NCI-H2227 (cell line): ENCODE measurements around the gene RAD51D.
"Not testable (repeated sequence)": the region's sequence is repeated elsewhere in the genome, so short reads cannot be mapped to it uniquely, and the experiment has no call there.

ENCODE experiments used
- DNase-seq: peaks from one replicate; lab custom pipeline; 2025; ENCODE audit not compliant: unreplicated experiment; lab: John Stamatoyannopoulos, UW

RAD51D gene

DNA sequence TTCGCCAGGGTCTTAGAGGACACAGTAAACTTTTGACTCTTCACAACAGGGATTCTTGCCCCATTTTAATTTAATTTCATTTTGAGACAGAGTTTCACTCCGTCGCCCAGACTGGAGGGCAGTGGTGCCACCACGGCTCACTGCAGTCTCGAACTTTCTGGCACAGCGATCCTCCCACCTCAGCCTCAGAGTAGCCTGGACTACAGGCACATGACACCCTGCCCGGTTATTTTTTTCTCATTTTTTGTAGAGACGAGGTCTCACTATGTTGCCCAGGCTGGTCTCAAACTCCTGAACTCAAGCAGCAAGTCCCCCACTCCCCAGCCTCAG is 22.8 kb upstream of the RAD51D start:
- no peak for DNase-seq

DNA sequence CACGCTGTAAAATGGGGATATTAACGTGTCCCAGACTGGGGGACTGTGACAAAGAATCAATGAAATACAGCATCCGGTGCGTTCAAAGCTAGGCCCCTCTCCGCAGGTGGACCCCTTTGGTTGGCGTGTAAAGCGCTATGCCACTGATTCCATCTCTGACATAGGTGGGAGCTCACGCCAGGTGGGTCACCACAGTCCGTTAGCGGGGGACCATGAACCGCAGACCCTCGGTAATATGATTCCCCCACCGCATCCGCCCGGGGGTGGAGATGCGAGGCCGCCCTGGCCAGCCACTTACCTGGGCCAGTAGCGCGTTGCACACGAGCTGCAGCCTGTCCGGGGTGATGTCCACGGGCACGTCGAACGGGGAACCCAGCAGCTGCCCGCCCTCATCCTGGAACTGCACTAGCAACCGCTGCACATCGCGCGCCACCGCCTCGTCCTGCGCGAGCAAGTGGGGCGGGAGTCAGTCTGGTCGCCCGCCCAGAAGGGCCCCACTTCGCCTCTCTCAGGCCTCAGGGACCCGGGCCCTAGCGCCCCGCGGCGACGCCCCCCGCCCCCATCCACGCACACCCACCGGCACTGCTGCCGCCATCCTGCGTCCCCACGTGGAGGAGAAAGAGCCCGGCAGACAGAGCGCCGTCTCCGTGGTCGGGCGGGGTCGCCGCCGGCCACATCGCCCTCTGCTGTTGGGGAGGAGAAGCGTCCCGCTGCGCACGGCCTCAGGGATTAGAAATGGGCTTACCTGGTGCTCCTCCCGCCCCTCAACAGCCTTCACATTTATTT is 22.2 kb upstream of the RAD51D start, which contains the start of gene NLE1:
Gene NLE1 (minus strand): TSS at position 623 of the 786 bp plus-strand sequence. CDS start 28 bp downstream, at position 595.
- DNase-seq = peak; percentile 83

DNA sequence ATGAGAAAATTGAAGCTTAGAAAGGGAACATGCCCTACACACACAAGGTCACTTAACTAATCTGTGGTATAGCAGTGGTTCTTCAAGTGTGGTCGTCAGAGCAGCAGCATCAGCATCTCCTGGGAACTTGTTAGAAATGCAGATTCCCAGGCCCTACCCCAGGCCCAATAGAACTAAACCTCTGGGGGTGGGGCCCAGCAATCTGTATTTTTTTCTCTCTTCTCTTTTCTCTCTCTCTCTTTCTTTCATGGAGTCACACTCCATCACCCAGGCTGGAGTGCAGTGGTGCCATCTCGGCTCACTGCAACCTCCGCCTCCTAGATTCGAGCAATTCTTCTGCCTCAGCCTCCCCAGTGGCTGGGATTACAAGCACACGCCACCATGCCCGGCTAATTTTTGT is 18.6 kb upstream of the RAD51D start:
- no peak for DNase-seq

DNA sequence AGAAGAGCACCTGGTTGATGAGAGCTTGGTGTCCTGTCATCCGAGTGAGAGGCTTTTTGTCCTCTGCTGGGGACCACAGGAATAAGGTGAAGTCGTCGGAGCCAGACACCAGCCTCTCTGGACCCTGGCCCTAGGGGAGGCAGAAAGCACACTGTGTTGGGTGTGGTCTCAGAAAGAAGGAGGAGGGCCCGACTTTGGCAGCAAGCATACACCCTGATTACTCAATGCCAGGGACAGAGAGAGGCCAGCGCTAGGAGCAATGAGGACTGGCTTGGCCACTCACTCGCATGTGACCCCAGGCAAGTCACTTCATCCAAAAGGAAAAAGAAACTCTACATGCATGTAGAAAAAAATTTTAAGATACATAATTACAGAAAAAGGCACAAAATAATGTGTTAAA is 15.7 kb upstream of the RAD51D start:
- no peak for DNase-seq

DNA sequence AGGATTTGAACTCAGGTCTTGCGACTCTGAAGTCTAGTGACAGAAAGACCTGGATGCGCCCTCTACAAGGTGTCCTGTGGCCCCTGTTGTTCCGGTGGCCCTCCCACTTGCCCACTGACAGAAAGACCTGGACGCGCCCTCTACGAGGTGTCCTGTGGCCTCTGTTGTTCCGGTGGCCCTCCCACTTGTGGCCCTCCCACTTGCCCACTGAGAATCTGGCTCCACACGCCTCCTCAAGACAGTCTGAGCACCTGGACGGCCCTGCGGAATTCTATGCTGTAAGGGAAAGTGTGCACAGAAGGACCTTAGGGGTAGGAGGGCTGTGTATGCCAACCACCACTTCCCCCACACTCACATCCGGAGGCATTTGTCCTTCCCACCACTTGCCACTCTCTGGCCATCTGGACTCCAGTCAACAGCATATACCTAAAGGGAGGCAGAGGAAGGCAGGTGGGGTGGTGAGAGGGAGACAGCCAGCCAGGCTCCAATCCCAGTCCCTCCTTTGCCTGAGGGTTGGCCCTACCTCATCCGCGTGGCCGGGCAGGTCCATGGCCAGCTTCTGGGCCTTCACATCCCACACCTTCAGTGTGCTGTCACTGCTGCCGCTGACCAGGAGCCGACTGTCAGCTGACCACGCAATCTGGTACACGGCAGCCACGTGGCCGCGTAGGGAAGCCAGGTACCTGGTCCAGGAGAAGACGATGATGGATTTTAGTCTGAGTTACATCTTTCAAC is 13.3 kb upstream of the RAD51D start:
- DNase-seq = no peak

DNA sequence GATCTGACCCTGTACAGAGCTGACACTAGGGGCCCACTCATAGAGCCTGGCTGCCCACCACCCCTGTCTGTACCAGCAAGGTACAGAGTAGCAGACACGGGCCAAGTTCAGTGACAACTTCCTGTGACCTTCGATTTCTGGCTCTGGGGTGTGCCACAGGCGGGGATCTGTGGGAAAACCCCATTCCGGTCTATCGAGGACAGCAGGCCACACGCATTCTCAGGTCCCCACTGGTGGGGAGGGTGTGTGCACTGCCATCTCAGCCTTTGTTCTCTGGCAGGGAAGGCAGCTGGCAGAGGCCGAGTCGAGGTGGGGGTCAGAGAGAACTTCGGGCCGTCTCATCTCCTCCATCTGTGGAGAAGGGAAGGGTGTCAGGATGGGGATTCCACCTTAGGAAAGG is 12.4 kb upstream of the RAD51D start:
- no peak for DNase-seq

DNA sequence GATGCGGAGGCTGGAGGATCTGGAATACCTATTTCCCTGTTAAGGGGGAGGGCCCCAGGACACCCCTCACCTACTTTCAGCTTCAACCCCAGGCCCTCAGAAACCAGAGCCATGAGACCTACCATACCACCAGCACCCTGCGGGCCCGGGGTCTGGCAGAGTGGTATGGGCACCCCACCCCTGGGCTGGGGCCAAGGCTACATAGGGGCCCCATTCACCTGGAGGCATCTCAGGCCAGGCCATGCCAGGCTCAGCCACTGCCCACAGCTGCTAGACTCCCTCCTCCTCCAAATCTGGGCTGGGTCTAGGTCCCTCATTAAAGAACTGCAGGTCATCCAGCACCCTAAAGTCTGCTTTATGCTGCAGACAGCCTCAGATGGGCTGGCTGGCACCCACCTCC is 10.7 kb upstream of the RAD51D start:
- DNase-seq = no peak

DNA sequence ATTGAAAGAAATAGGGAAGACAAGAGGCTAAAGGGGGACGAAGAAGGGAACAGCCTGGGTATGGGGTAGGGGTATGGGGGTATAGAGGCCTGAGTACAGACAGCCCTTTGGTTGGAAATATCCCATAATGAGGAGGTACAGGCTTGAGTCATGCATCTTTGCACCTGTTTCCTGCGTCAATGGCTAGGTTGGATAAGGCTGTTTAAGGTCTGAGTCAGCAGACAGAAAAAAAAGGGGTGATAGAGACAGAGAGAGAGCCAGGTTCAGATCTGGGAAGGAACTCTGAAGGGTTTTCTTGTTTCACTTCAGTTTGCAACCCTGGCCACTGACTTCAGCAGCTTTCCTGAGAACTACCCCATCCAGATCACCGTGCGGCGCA is 10.3 kb upstream of the RAD51D start:
- DNase-seq = no peak

DNA sequence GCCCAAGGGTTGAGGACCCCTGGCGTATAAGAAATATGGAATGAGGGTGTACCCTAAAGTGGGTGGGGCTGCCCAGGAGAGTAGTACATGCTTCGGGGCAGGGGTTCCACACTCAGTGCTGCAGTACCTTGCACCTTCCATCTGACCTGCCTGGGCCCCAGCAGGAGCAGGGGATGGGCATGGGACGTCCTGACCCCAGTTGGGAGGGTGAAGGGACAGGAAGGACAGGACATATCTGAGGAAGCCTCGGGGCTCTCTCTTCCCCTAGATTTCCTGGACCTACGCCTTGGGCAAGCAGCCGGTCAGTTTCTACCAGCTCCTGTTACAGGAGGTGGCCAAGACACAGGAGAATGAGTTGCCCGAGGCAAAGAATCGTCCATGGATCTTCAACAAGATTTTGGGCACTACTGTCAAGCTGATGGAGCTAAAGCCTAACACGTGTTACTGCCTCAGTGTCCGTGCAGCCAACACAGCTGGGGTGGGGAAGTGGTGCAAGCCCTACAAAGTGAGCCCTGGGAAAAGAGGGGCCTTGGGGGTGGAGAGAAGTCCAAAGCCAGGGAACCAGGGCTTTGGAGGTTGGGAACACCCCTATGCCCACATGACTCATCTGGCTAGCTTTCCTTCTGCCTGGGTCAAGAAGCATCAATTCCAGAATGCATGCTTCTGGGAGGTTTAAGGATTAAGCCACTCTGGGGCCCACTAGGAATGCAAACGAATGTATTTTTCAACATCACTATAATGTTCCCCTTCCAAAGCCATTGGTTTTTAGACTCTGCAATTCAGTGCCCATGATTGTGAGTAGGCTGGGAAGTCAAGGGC is 9.7 kb upstream of the RAD51D start:
- no peak for DNase-seq

DNA sequence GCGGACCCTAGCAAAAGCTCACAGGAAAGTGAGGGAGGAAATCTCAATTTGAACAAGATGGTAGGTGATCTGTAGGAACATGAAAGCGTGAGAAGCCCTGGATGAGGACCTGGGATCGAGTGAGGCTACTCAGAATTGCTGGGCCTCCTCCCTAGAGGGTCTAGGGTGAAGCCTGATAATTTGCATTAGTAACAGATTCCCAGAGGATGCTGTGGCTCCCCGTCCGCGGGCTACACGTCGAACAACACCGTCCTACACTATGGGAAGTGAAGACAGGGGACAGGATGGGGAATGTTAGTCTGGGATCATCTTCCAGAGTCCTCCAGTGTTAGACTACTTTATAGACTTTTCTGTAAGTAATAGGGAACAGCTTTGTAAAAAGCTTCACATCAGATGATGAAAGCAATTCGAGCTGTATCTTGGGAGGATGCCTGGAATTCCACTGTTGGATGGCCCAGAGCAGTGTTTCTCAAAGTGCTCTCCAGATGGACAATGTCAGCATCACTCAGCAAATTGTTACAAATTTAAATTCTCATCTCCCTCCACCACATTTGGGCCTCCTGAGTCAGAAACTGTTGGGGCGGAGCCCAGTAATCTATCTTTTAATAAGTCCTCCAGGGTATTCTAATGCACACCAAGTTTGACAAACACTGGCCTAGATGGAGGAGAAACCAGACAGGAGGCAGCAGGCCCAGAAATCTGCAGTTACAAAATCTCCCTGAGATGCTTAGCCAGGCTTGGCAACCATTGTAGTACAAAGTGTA is 8.3 kb upstream of the RAD51D start:
- DNase-seq = no peak

DNA sequence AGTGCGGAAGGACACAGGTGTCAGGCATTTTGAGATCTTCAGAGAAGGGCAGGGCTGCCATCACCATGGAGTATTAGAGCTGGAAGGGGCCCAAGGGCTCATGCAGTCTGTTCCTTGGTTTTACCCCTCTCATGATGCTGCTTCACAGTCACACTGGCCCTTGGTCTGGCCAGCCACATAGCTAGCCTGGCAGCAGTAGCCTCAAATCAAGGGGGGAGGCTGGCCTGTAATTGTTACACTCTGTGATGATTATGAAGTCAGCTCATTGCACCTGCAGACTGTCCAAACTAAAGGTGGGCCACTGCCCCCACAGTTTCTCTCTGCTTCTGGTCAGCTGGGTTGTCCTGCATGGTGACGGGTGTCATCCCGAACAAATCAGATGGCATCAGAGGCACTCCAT is 1.7 kb upstream of the RAD51D start, which contains the start of gene FNDC8:
Gene FNDC8 (plus strand): TSS at position 301 of the 400 bp plus-strand sequence. CDS start 79 bp downstream, at position 380.
- no peak for DNase-seq

DNA sequence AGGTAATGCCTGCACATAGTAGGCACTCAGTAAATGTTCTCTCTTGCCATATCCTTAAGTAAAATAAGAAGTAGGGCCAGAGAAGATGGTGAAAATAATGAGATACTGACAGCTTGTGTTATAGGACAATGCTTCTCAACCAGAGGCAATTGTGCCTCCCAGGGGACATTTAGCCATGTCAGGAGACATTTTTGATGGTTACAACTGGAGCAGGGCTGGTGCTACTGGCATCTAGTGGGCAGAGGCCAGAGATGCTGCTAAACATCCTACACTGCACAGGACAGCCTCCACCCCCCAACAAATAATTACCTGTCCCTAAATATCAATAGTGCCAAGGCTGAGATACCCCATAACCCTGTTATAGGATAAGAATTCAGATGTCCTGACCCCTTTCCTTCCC is 1.7 kb downstream of the RAD51D start:
- no peak for DNase-seq

DNA sequence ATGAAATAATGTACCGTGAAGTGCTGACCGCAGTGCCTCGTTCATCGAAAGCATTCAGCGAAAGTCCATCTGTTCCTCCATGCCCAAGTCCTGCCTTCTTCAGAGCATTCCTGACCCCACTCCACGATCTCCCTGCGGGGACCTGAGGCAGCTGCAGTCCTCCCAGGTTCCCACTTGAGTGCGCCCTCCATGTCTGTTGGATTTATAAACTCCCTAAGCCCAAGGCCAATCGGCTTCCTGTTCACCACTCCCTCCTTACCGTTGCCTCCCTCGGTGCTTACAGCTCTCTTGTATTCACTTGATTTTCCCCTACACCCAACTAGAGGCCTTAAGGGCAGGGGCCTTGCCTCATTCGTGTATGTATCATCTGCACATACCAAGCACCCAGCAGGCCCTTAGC is 2.8 kb downstream of the RAD51D start:
- no peak for DNase-seq

DNA sequence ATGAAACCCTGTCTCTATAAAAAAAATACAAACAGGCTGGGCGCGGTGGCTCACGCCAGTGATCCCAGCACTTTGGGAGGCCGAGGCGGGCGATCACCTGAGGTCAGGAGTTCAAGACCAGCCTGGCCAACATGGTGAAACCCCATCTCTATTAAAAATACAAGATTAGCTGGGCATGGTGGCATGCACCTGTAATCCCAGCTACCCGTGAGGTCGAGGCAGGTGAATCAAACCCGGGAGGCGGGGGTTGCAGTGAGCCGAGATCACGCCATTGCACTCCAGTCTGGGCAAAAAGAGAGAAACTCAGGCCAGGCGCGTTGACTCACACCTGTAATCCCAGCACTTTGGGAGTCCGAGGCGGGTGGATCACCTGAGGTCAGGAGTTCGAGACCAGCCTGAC is 8.9 kb downstream of the RAD51D start:
- DNase-seq = not testable (repeated sequence)

DNA sequence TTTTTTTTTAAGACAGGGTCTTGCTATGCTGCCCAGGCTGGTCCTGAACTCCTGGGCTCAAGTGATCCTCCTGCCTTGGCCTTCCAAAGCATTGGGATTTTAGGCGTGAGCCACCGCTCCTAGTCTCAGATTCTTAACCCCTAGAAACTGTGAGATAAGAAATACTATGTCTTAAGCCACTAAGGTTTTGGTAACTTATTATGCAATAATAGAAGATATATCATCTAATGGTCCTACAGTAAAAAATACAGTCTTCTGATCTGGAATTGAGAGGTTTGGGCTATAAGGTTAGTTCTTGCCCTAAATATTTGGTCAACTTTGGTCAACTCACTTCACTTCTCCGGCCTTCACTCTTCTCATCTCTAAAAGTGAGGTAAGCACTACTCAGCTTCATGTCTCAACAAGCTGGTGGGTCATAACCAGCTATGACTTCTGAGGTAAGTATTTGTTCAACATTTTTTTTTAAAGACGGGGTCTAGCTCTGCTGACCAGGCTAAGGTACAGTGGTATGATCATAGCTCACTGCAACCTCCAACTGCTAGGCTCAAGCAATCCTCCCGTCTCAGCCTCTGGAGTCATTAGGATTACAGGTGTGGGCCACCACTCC is 14.7 kb downstream of the RAD51D start:
- no peak for DNase-seq

DNA sequence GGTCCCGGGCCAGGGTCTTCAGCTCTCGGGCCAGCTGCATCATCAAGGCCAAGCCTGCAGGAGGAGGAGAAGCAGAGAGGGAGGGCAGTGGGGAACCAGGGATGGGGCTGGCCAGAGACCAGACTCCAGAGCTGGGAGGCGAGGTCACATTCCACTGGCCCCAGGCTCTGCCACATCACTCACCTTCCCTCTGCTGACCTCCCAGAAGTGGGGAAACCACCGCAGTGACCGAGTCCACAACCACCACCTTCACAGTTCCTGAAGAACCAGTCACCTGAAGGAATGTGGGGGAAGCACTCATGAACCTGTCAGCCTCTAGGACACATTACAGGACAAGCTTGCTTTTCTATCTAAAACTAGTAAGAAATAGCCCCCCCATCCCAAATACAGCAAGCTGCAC is 16.4 kb downstream of the RAD51D start:
- DNase-seq = no peak

DNA sequence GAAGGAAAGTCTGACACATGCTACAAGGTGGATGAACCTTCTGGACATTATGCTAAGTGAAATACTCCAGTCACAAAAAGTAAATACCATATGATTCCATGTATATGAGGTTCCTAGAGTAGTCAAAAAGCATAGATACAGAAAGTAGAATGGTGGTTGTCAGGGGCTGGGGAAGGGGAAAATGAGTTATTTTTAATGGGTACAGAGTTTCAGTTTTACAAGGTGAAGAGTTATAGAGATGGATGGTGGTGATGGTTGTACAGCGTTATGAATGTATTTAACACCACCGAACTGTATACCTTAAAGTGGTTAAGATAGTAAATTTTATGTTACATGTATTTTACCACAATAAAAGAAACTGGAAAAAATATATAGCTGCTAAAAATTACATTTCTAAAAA is 17.9 kb downstream of the RAD51D start:
- DNase-seq = no peak

DNA sequence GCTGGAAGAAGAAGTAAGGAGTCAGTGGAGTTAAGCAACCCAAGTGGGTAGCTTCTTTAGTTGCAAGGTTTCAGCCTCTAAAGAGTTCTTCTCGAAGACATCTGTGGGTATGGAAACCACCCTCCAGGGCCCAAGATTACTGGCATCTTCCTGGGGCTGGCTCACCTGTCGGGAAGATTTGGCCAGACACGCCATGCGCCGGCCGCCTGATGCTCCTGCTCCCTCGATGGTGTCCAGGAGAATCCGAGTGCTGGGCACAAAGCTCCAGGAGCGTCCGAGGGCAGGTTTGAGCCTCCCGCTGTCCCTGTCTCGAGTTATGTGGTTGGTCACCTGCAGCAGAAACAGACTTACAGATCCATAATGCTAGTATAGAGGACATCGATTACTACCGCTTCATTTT is 18.6 kb downstream of the RAD51D start:
- DNase-seq = no peak

DNA sequence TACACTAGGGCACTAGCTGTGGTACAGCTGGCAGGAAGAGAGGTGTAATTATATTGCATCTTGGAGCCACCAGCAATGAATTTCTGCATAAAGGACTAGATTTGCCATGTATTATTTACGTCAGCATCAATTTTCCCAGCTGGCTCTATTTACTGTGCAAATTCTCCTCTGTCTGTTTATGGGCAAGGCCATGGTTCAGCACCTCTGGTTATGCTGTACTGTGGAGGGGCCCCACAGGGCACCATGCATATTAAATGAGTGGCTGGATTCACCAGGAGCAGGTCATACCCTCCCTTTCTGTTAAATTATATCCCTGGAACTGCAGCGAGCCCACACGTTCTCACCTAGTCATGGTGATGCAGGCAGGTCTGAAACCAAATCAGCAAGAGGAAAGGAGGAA is 19.8 kb downstream of the RAD51D start:
- DNase-seq = peak; percentile 21

DNA sequence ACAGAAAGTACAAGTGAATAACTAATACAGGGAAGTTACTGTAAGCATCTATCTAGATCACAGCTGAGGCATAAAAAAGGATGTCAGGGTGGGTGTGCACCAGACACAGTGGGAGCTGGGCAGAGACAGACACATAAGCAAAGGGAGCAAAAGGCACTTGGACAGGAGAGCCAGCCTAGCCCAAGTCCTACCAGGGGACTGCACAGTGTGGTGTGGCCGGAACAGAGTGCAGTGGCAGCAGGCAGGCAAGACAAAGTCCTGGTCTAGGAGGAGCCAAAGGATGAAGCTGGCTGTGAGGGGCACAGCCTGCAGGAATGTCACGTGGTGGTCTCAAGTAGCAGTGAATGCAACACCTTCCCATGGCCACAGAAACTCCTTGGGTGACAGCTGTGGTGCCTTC is 21.9 kb downstream of the RAD51D start:
- no peak for DNase-seq

DNA sequence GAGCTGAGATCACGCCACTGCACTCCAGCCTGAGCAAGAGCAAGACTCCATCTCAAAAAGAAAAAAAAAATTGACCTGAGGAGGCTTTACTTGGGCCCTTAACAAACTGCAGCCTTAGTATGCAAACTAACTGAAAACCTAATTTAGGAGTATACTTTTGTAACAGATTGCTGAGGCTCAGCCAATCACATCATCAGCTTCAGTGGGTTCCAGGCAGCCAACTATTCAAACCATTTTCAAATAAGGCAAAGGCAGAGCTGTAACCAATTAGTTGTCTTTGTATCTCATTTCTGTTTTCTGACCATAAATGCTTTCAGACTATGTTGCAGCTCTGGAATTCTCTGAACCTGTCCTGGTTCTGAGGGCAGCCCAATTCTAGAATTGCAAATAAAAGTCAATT is 23.9 kb downstream of the RAD51D start:
- DNase-seq = no peak
